Thoracic aorta endothelial cell (primary cell): ENCODE results near the gene COMT. TPM values are rescaled to one million over a fixed set of nuclear protein-coding genes. Genes with fewer than 3 reads are reported as not detected.

ENCODE experiments used
- total RNA-seq: library from RNA; depleted of rRNA; stranded (reverse); fragments of >200 nt; gene quantifications from 2 replicates; pipeline ENCODE4 v1.2.3, GENCODE V29; 2012

COMT gene
- 122 and 155 TPM in 2 replicates for total RNA-seq

DNA sequence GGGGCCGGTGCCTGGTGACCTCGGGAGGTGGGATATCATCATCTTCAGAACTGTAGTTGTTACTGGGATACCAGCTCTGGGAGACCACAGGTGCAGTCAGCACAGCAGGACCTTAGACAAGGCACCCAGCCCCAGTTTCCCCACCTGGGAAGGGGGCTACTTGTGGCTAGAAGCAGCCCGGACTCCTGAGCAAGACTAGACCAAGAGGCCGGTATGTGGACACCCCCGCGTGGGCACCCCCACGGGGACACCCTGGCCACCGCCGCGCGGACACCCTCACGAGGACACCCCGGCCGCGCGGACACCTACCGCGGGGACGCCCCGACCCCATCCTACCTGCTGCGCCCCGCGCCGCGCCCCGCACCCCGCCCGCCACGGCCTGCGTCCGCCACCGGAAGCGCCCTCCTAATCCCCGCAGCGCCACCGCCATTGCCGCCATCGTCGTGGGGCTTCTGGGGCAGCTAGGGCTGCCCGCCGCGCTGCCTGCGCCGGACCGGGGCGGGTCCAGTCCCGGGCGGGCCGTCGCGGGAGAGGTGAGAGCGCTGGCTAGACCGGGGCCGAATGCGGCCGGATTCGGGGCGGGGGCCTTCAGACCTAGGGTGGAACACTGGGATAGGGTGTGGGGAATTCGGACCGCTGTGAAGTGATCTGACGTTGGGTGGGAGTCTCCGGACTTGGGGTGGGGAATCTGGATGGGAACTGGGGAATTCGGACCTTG lies at the start of gene COMT, which contains the start of gene TXNRD2:
Gene COMT, plus strand, starts transcription at position 408 of the 718 bp plus-strand sequence. CDS start 20,755 bp downstream, outside the sequence.
Gene TXNRD2, minus strand, starts transcription at position 454 of the 718 bp plus-strand sequence. Its CDS starts 15 bp downstream, at position 439.

GRCh38 chr22:20016734-20017621 lies 75.4 kb downstream of the COMT start, which contains the start of gene ARVCF:
Gene ARVCF (minus strand): TSS chr22:20016823. CDS start chr22:19990794, 26,029 bp downstream.

Other genes starting within 250 kb of the COMT start
- 11.6 and 13.1 TPM in 2 replicates for gene SEPTIN5, start 227.3 kb upstream of the COMT start, total RNA-seq
- gene GP1BB, start 218.2 kb upstream of the COMT start, total RNA-seq: 0.43 and 1.3 TPM in 2 replicates
- 1.9 and 17.7 TPM in 2 replicates for gene TBX1, start 181.0 kb upstream of the COMT start, total RNA-seq
- 5.5 and 8.6 TPM in 2 replicates for gene GNB1L, start 86.9 kb upstream of the COMT start, total RNA-seq
- 21.8 and 31.1 TPM in 2 replicates for gene RTL10, start 86.9 kb upstream of the COMT start, total RNA-seq
- gene TXNRD2, start within 50 bp of the COMT start, total RNA-seq: 44.1 and 67.6 TPM in 2 replicates
- gene ARVCF, start 75.1 kb downstream of the COMT start, total RNA-seq: 40.2 and 44.3 TPM in 2 replicates
- 32.3 and 35.0 TPM in 2 replicates for gene TANGO2, start 79.3 kb downstream of the COMT start, total RNA-seq
- 36.3 and 44.8 TPM in 2 replicates for gene DGCR8, start 138.5 kb downstream of the COMT start, total RNA-seq
- gene RANBP1, start 174.3 kb downstream of the COMT start, total RNA-seq: 358 and 382 TPM in 2 replicates
- gene TRMT2A, start 175.5 kb downstream of the COMT start, total RNA-seq: 33.4 and 38.6 TPM in 2 replicates
- 29.4 and 32.4 TPM in 2 replicates for gene ZDHHC8, start 190.0 kb downstream of the COMT start, total RNA-seq
- 6.9 and 7.0 TPM in 2 replicates for gene CCDC188, start 209.3 kb downstream of the COMT start, total RNA-seq